DMS53 treated with DMSO at 0.1 percent for 48 hours (cell line): ENCODE data around the gene SLC24A3.
"Not testable (repeated sequence)": the region's sequence is repeated elsewhere in the genome, so short reads cannot be mapped to it uniquely, and the experiment has no call there.

Experiments used
- DNase-seq: peaks from one replicate; lab custom pipeline; 2025; ENCODE audit not compliant: unreplicated experiment; lab: John Stamatoyannopoulos, UW

The SLC24A3 gene

GRCh38 chr20:19727251-19727847, 514.9 kb downstream of the SLC24A3 start:
- no peak for DNase-seq

- DNase-seq = no peak
These were observed 517.2 kb downstream of the SLC24A3 start for GRCh38 chr20:19729672-19730071.

GRCh38 chr20:19730706-19731105, 518.3 kb downstream of the SLC24A3 start:
- no peak for DNase-seq

- DNase-seq = no peak
These were observed 522.4 kb downstream of the SLC24A3 start for GRCh38 chr20:19734811-19735210.

GRCh38 chr20:19735446-19735845, 523.0 kb downstream of the SLC24A3 start:
- DNase-seq = peak; percentile 74

GRCh38 chr20:19737025-19737424, 524.6 kb downstream of the SLC24A3 start:
- no peak for DNase-seq

- no peak for DNase-seq
These were observed 526.5 kb downstream of the SLC24A3 start for GRCh38 chr20:19738951-19739350.

GRCh38 chr20:19739351-19739750, 526.9 kb downstream of the SLC24A3 start:
- DNase-seq = no peak

- no peak for DNase-seq
These were observed 528.1 kb downstream of the SLC24A3 start for GRCh38 chr20:19740512-19740911.

GRCh38 chr20:19741924-19742323, 529.5 kb downstream of the SLC24A3 start:
- DNase-seq = no peak

GRCh38 chr20:19742974-19743639, 530.7 kb downstream of the SLC24A3 start:
- DNase-seq = no peak

- no peak for DNase-seq
These were observed 531.2 kb downstream of the SLC24A3 start for GRCh38 chr20:19743640-19743995.

GRCh38 chr20:19745106-19745505, 532.7 kb downstream of the SLC24A3 start:
- no peak for DNase-seq

- no peak for DNase-seq
These were observed 533.1 kb downstream of the SLC24A3 start for GRCh38 chr20:19745584-19745983.

GRCh38 chr20:19746396-19746795, 534.0 kb downstream of the SLC24A3 start:
- DNase-seq = no peak

GRCh38 chr20:19747903-19748302, 535.5 kb downstream of the SLC24A3 start:
- no peak for DNase-seq

GRCh38 chr20:19748681-19749080, 536.2 kb downstream of the SLC24A3 start:
- DNase-seq = no peak

GRCh38 chr20:19749618-19750071, 537.2 kb downstream of the SLC24A3 start:
- DNase-seq = no peak

GRCh38 chr20:19750101-19750606, 537.7 kb downstream of the SLC24A3 start:
- DNase-seq = no peak

- no peak for DNase-seq
These were observed 538.6 kb downstream of the SLC24A3 start for GRCh38 chr20:19750907-19751636.

- not testable (repeated sequence) for DNase-seq
These were observed 541.8 kb downstream of the SLC24A3 start for GRCh38 chr20:19754201-19754600.
